GM06990 (cell line): ENCODE measurements around the gene KDM8.

Source experiments
- DNase-seq: peaks from one replicate; pipeline ENCODE4 v3.0.0-alpha.2; 2011; ENCODE audit not compliant: insufficient read length; ENCODE audit errors: extremely low read depth
- H3K27me3 ChIP-seq: replicated peaks from 2 replicates; pipeline ENCODE4 v1.6.0; 2011; ENCODE audit warnings: low read length; ENCODE audit not compliant: control insufficient read depth, insufficient read depth
- H3K36me3 ChIP-seq: 2 replicates; pipeline ENCODE4 v1.5.1; 2011; ENCODE audit warnings: low read length; ENCODE audit not compliant: control insufficient read depth, insufficient read depth
- H3K4me3 ChIP-seq: replicated peaks from 2 replicates; pipeline ENCODE4 v1.5.1; 2011; ENCODE audit warnings: low read depth, mild to moderate bottlenecking, control low read depth, low read length
- CTCF ChIP-seq: IDR thresholded peaks from 2 replicates; pipeline ENCODE4 v1.5.1; 2011; ENCODE audit warnings: low read length, control low read depth, mild to moderate bottlenecking, inconsistent platforms; ENCODE audit not compliant: insufficient read depth, poor library complexity, severe bottlenecking

Gene KDM8

DNA sequence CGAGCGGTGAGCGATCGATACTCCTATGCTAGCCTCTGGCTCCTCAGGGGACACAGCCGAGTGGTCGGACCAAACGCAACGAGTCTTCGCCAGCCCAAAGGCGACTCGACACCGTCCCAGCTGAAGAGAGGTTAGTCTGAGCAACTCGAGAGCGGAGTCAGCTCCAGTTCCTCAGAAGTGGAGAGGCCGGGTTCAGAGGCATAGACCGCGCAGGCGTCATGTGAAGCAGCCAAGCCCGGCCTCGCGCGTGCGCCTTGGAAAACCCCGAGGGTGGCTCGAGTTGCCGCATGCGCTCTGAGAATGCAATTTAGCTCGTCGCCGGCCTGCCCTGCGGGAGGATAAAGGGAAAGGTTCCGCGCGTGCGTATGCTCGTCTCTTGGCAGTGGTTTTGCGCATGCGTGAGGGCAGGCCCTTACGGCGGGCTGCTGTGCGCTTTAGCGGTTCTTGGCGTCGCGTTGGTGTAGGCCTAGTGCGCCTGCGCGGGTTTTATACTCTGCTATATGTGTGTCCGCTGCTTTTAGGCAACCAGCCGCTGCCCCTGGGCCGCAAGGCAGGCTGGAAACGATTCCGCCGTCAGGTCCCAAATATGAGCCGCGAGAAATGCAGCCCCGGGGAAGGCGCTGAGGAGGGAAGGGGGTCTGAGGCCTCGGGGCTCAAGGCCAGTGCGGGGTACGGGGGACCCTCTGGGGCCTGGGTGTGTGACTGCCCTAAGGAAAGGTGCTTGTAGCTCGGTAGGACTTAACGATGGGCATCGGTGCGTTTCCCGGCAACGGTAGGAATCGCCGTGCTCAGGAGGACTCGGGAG, at the start of gene KDM8:
KDM8 (plus strand) TSS at position 20 of the 805 bp plus-strand sequence. CDS start 6,598 bp downstream, outside the sequence.
- no peak for TF ChIP-seq CTCF
- H3K4me3 ChIP-seq: peak within 1 kb of the TSS; percentile 85
- peak; percentile 99 for DNase-seq
- H3K27me3 ChIP-seq: no peaks in the 10 kb centered on the region
- H3K36me3 ChIP-seq: no peaks in the 10 kb centered on the region

DNA sequence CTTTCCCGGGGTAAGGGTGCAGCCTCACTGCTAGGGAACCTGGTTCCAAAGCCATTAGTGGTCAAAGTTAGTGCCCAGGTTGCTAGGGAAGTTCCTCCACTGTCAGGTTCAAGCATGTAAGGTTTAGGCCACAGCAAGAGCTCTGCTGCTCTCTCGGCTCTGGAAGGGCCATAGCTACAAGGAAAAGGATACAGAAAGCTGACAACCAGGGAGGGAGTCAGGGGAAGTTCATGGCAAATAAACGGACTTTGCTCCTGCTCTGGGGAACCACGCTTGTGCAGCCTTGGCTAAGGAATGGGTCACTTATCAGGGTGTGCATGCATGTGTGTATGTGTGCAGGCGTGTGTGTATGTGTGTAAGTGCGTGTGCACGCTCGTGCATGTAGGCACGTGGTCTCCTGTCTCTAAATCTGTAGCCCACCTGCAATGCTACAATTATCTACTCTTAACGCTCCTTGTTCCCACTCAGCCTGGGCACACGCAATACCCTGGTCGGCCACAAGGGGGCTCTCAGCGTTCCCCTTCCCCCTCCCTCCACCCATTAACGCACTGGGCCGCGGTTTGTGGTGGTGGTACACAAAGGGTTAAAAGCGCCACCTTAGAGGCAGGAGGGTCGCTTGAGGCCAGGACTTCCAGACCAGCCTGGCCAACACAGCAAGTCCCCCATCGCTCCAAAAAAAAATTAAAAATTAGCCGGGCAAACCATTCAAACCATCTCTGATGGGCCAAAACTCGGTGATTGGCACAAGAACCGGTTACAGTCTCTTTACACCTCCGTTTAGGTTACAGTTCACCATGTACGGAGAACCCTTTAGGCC, 48.4 kb upstream of the KDM8 start:
- TF ChIP-seq CTCF: peak; percentile 99
- peak; percentile 35 for DNase-seq

GRCh38 chr16:27156579-27156978, 46.7 kb upstream of the KDM8 start:
- H3K27me3 ChIP-seq: no peaks in the 10 kb centered on the region; the same call in 1 of the 2 replicates
- DNase-seq: no peak
- H3K4me3 ChIP-seq: no peak overlapping the region
- no peaks in the 10 kb centered on the region for H3K36me3 ChIP-seq
- TF ChIP-seq CTCF: no peak

More for the DNA sequence above, 48.4 kb upstream of the KDM8 start:
- no peaks in the 10 kb centered on the region; the same call in 1 of the 2 replicates for H3K27me3 ChIP-seq
- no peak overlapping the region for H3K4me3 ChIP-seq
- H3K36me3 ChIP-seq: no peaks in the 10 kb centered on the region

- DNase-seq: no peak
- TF ChIP-seq CTCF: no peak
- no peaks in the 10 kb centered on the region for H3K36me3 ChIP-seq
- no peak overlapping the region for H3K4me3 ChIP-seq
- H3K27me3 ChIP-seq: no peaks in the 10 kb centered on the region
Measured at GRCh38 chr16:27161398-27161797, 41.9 kb upstream of the KDM8 start.

DNA sequence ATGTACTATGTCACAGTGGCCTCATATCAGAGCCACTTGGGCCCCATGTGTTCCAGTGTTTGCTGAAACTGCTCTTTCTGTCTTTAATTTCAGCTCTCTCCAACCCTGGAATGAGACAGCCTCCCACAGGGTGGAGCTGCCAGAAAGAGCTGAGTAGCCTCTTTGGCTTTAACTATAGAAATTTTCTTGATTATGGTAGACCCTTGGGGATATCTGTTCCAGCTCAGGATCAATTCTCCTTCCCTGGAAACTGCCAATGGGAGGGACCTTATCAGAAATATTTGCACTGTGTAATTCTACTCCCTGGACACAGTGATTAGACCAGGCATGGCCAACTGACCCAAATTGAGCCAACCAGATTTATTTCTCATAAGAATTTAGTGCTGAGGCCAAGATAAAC, 39.0 kb upstream of the KDM8 start:
- Histone ChIP-seq H3K4me3 (no peak overlapping the region), H3K36me3 (no peaks in the 10 kb centered on the region), H3K27me3 (no peaks in the 10 kb centered on the region)
- no peak for DNase-seq
- TF ChIP-seq CTCF: no peak
